A673 (cell line): Measurements from ENCODE around the gene ANKDD1B.

ENCODE experiments used
- EZH2 ChIP-seq: fragments of 200-600 bp; sonication (generic); IDR thresholded peaks from 2 replicates; pipeline ENCODE4 v1.6.1; 2017; ENCODE audit warnings: borderline replicate concordance, low read depth, mild to moderate bottlenecking, mixed read lengths, antibody characterized with exemption, low read length; ENCODE audit not compliant: poor library complexity, severe bottlenecking
- TF ChIP-seq, protein P1 (sequence below): fragments of 300-800, 200-600 bp; sonication (generic); conservative IDR thresholded peaks from 2 replicates; pipeline ENCODE4 v1.5.1; 2017; ENCODE audit warnings: low read depth, mild to moderate bottlenecking, antibody characterized with exemption, low read length, moderate library complexity, mixed read lengths

DNA sequence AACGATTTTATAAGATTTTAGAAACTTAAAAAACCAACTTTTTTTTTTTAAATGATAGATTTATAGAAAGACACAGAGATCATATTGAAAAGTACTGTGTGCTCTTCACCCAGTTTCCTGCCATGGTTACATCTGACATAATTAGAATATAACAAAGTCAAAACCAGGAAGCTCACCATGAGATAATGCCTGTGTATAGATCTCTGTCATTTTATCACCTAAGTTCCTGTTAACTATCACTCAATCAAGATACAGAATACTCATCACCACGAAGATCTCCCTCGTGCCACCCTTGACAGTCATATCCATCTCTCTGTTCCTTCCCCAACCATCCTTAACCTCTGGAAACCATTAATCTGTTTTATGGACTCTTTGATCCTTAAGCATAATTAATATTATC is 66.9 kb downstream of the ANKDD1B start:
- TF ChIP-seq, protein P1, sequence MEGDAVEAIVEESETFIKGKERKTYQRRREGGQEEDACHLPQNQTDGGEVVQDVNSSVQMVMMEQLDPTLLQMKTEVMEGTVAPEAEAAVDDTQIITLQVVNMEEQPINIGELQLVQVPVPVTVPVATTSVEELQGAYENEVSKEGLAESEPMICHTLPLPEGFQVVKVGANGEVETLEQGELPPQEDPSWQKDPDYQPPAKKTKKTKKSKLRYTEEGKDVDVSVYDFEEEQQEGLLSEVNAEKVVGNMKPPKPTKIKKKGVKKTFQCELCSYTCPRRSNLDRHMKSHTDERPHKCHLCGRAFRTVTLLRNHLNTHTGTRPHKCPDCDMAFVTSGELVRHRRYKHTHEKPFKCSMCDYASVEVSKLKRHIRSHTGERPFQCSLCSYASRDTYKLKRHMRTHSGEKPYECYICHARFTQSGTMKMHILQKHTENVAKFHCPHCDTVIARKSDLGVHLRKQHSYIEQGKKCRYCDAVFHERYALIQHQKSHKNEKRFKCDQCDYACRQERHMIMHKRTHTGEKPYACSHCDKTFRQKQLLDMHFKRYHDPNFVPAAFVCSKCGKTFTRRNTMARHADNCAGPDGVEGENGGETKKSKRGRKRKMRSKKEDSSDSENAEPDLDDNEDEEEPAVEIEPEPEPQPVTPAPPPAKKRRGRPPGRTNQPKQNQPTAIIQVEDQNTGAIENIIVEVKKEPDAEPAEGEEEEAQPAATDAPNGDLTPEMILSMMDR, result no peak
- TF ChIP-seq EZH2, result no peak
